GM12873 (cell line): Measurements from ENCODE around the gene ATP23.

Experiments
- CTCF ChIP-seq: IDR thresholded peaks from 2 replicates; pipeline ENCODE4 v1.5.1; 2012; ENCODE audit warnings: low read depth, mild to moderate bottlenecking, moderate library complexity, low read length, control low read depth; ENCODE audit not compliant: insufficient read depth; ENCODE audit errors: missing control alignments

Gene ATP23

GRCh38 chr12:57985685-57986084, 44.3 kb downstream of the ATP23 start:
- no peak for TF ChIP-seq CTCF

- no peak for TF ChIP-seq CTCF
Observed at GRCh38 chr12:57989838-57990237, 48.5 kb downstream of the ATP23 start.

- no peak for TF ChIP-seq CTCF
Observed at GRCh38 chr12:57990241-57990883, 49.0 kb downstream of the ATP23 start.

- no peak for TF ChIP-seq CTCF
Observed at GRCh38 chr12:57992001-57992400, 50.6 kb downstream of the ATP23 start.

GRCh38 chr12:57993030-57993429, 51.7 kb downstream of the ATP23 start:
- TF ChIP-seq CTCF, result no peak

GRCh38 chr12:57993834-57994233, 52.5 kb downstream of the ATP23 start:
- no peak for TF ChIP-seq CTCF

GRCh38 chr12:57996520-57996919, 55.2 kb downstream of the ATP23 start:
- TF ChIP-seq CTCF, result no peak
